Retinal pigment epithelial cell (primary cell): ENCODE results near the gene TBP.
"Not testable (repeated sequence)": the region's sequence is repeated elsewhere in the genome, so short reads cannot be mapped to it uniquely, and the experiment has no call there.

Experiments used
- DNase-seq: peaks from one replicate; pipeline ENCODE4 v3.0.0-alpha.2; 2010; ENCODE audit warnings: low read depth
- H3K4me3 ChIP-seq: 2 replicates; pipeline ENCODE4 v1.5.1; 2011; ENCODE audit warnings: mild to moderate bottlenecking, low read length, control low read depth, moderate library complexity
- CTCF ChIP-seq: conservative IDR thresholded peaks from 2 replicates; pipeline ENCODE4 v1.5.1; 2011; ENCODE audit warnings: low read depth, low read length, control low read depth, inconsistent platforms

The TBP gene

GRCh38 chr6:170524172-170524502, 30.0 kb upstream of the TBP start:
- no peak for DNase-seq
- no peak for TF ChIP-seq CTCF
- H3K4me3 ChIP-seq, result no peak overlapping the region

- DNase-seq, result no peak
- TF ChIP-seq CTCF, result no peak
- no peak overlapping the region for H3K4me3 ChIP-seq
Measured at GRCh38 chr6:170525795-170526194, 28.4 kb upstream of the TBP start.

- not testable (repeated sequence) for DNase-seq, H3K4me3 ChIP-seq
Measured at GRCh38 chr6:170527995-170528394, 26.2 kb upstream of the TBP start.

GRCh38 chr6:170529839-170530469, 24.2 kb upstream of the TBP start:
- H3K4me3 ChIP-seq, result no peak overlapping the region
- TF ChIP-seq CTCF, result peak; percentile 97
- no peak for DNase-seq

- H3K4me3 ChIP-seq, result no peak overlapping the region
- DNase-seq, result no peak
- no peak for TF ChIP-seq CTCF
Measured at GRCh38 chr6:170532867-170533488, 21.2 kb upstream of the TBP start.

GRCh38 chr6:170533792-170534191, 20.4 kb upstream of the TBP start:
- H3K4me3 ChIP-seq, result no peak overlapping the region
- no peak for TF ChIP-seq CTCF
- DNase-seq, result no peak

GRCh38 chr6:170535004-170535403, 19.2 kb upstream of the TBP start:
- no peak for DNase-seq
- no peak for TF ChIP-seq CTCF
- no peak overlapping the region for H3K4me3 ChIP-seq
